Stomach (tissue), 9 donors: ENCODE data around the gene XXYLT1. TPM values are rescaled to one million over a fixed set of nuclear protein-coding genes. Genes with fewer than 3 reads are reported as not detected.

ENCODE experiments used
- DNase-seq, 2 donors: peaks; one replicate each; pipeline versions ENCODE4 v3.0.0 to v3.0.0-alpha.2; 2013 to 2019
- H3K27ac ChIP-seq, 5 donors: fragments of 200-600 bp in 4 of 5; sonication (generic) in 4 of 5; one replicate each; pipeline ENCODE4 v1.5.1; 2013 to 2019; ENCODE audit warnings: mild to moderate bottlenecking in 1 of 5, moderate library complexity in 1 of 5
- H3K27me3 ChIP-seq, 3 donors: fragments of 200-600 bp; sonication (generic); one replicate each; pipeline ENCODE4 v1.5.1; 2017 to 2019; ENCODE audit warnings: mixed run types in 1 of 3
- H3K36me3 ChIP-seq, 4 donors: fragments of 200-600 bp; sonication (generic); 1 replicate in 3 of 4; 2 replicates in 1 of 4; pipeline ENCODE4 v1.5.1; 2016 to 2019
- H3K4me1 ChIP-seq, 4 donors: fragments of 200-600 bp; sonication (generic); one replicate each; pipeline ENCODE4 v1.5.1; 2016 to 2019
- H3K4me3 ChIP-seq, 4 donors: fragments of 200-600 bp; sonication (generic) in 3 of 4; one replicate each; pipeline ENCODE4 v1.5.1; 2016 to 2019; ENCODE audit warnings: mild to moderate bottlenecking in 1 of 4
- H3K9me3 ChIP-seq, 4 donors: fragments of 200-600 bp; sonication (generic); one replicate each; pipeline ENCODE4 v1.5.1; 2016 to 2019
- CTCF ChIP-seq, 7 experiments: fragments of 450-650 bp in 4 of 7; fragments of 200-600 bp in 3 of 7; sonication (generic) in 3 of 7; IDR thresholded peaks; one replicate each; pipeline ENCODE4 v1.5.1; 2016 to 2019; ENCODE audit warnings: antibody characterized with exemption in 7 of 7, control low read depth in 2 of 7, mild to moderate bottlenecking in 1 of 7
- EP300 ChIP-seq: sonication (generic); formaldehyde crosslinking; IDR thresholded peaks from one replicate; pipeline ENCODE4 v1.6.1; 2017; ENCODE audit warnings: antibody characterized with exemption
- POLR2A ChIP-seq, 4 donors: fragments of 450-650 bp; IDR thresholded peaks; one replicate each; pipeline ENCODE4 v1.6.1; 2016; ENCODE audit warnings: antibody characterized with exemption in 4 of 4, control low read depth in 2 of 4, mild to moderate bottlenecking in 1 of 4, moderate library complexity in 1 of 4
- POLR2AphosphoS5 ChIP-seq, 3 donors: sonication (generic); formaldehyde crosslinking; IDR thresholded peaks; one replicate each; pipeline ENCODE4 v1.6.1; 2016; ENCODE audit warnings: antibody characterized with exemption in 3 of 3
- WGBS, 5 donors: extraction: QIAGEN DNeasy Blood & Tissue Kit in 3 of 5; methylation state at CpG; one replicate each; pipeline versions ENCODE4 v1.1.5 to v1.1.7; 2013 to 2018; 5-methylcytosine and 5-hydroxymethylcytosine counted together
- intact Hi-C: fragments of 100-400 bp; cut with DNase I; formaldehyde crosslinking; loops from one replicate; pipeline ENCODE4 v1.15.1; 2023; ENCODE audit warnings: low total_unique reads
- polyA plus RNA-seq, 3 donors: library from polyadenylated mRNA; stranded (reverse); fragments of 200-250 nt; gene quantifications; one replicate each; pipeline ENCODE4 v1.2.3, GENCODE V29; 2013
- total RNA-seq, 5 donors: library from RNA; depleted of rRNA; stranded (reverse); fragments of >200 nt; gene quantifications; one replicate each; pipeline versions ENCODE4 v1.1.0 to v1.2.3, GENCODE V29; 2014 to 2016
- donor health status: healthy with polysubstance abuse.
- donor health status: Bipolar disorder and iron deficiency.
- donor health status: healthy.

XXYLT1 gene
- total and polyA plus RNA-seq, 8 donors = 2.1 to 41.5 (median 11.4) TPM; not detected in 1

GRCh38 chr3:195172039-195172684 is 98.8 kb downstream of the XXYLT1 start:
- Histone ChIP-seq H3K27me3 (no peaks in the 10 kb centered on the region), H3K4me1 (peaks cover 0 to 26% (median 13%) of the 10 kb centered on the region in 4 donors), H3K36me3 (no peaks in the 10 kb centered on the region), H3K9me3 (no peaks in the 10 kb centered on the region), H3K27ac (peak overlapping the region in 2 of 5 donors; percentile 40 to 72), H3K4me3 (no peak overlapping the region)
- whole genome bisulfite sequencing, 5 donors = 61 to 73% (median 68%) methylated on average over 11 of the region's 11 CpGs
- intact Hi-C loops = no loop called here
- no peak for DNase-seq
- TF ChIP-seq CTCF (IDR thresholded peaks at IDR 0.05) (no peak), POLR2AphosphoS5 (IDR thresholded peaks at IDR 0.05) (no peak), EP300 (no peak), POLR2A (IDR thresholded peaks at IDR 0.05) (no peak)

- H3K36me3 ChIP-seq = no peaks in the 10 kb centered on the region
- H3K9me3 ChIP-seq = no peaks in the 10 kb centered on the region
- peak overlapping the region in 2 of 5 donors; percentile 40 to 72 for H3K27ac ChIP-seq
- no peak for DNase-seq
- intact Hi-C loops = no loop called here
- H3K4me1 ChIP-seq = peaks cover 0 to 26% (median 13%) of the 10 kb centered on the region in 4 donors
- no peak overlapping the region for H3K4me3 ChIP-seq
- WGBS, 5 donors = 74 to 90% (median 86%) methylated on average over 13 to 15 of the region's 15 CpGs
- TF ChIP-seq CTCF (IDR thresholded peaks at IDR 0.05) (no peak), POLR2AphosphoS5 (IDR thresholded peaks at IDR 0.05) (no peak), EP300 (no peak), POLR2A (IDR thresholded peaks at IDR 0.05) (no peak)
- H3K27me3 ChIP-seq = no peaks in the 10 kb centered on the region
These were observed 99.7 kb downstream of the XXYLT1 start for GRCh38 chr3:195171093-195171873.

- Histone ChIP-seq H3K4me3 (no peak overlapping the region), H3K4me1 (peaks cover 0 to 26% (median 13%) of the 10 kb centered on the region in 4 donors), H3K9me3 (no peaks in the 10 kb centered on the region), H3K27me3 (no peaks in the 10 kb centered on the region), H3K36me3 (no peaks in the 10 kb centered on the region), H3K27ac (peak overlapping the region in 2 of 5 donors; percentile 40 to 72)
- intact Hi-C loops = no loop called here
- 70 to 96% (median 89%) methylated on average over 5 of the region's 5 CpGs for WGBS, 5 donors
- no peak for DNase-seq
- TF ChIP-seq EP300 = no peak
- no peak for TF ChIP-seq POLR2A (IDR thresholded peaks at IDR 0.05)
- TF ChIP-seq POLR2AphosphoS5 (IDR thresholded peaks at IDR 0.05) = no peak
- no peak for TF ChIP-seq CTCF (IDR thresholded peaks at IDR 0.05)
These were observed 100.5 kb downstream of the XXYLT1 start for GRCh38 chr3:195170496-195170895.

- WGBS, 5 donors = 86 to 97% (median 93%) methylated on average over 10 to 23 of the region's 23 CpGs
- Histone ChIP-seq H3K9me3 (no peaks in the 10 kb centered on the region), H3K4me1 (peaks cover 0 to 26% (median 13%) of the 10 kb centered on the region in 4 donors), H3K36me3 (no peaks in the 10 kb centered on the region), H3K27me3 (no peaks in the 10 kb centered on the region), H3K4me3 (no peak overlapping the region), H3K27ac (no peak overlapping the region)
- no peak for DNase-seq
- intact Hi-C loops = no loop called here
- TF ChIP-seq POLR2A (IDR thresholded peaks at IDR 0.05) (no peak), CTCF (IDR thresholded peaks at IDR 0.05) (no peak), EP300 (no peak), POLR2AphosphoS5 (IDR thresholded peaks at IDR 0.05) (no peak)
These were observed 101.8 kb downstream of the XXYLT1 start for GRCh38 chr3:195169011-195169649.
